Activated CD4-positive, alpha-beta T cell treated with anti-CD3 and anti-CD28 coated beads, Interleukin-2, amount 50 U/mL, for 48 hours (primary cell): ENCODE data around the gene SLC47A1.
A peak's percentile ranks its signal among the peaks of the same experiment; 100 is the strongest.
"Not testable (repeated sequence)": the region's sequence is repeated elsewhere in the genome, so short reads cannot be mapped to it uniquely, and the experiment has no call there.

Source experiments
- DNase-seq, 2 experiments: peaks; one replicate each; pipeline ENCODE4 v3.0.0-alpha.2; 2020

The SLC47A1 gene

DNA sequence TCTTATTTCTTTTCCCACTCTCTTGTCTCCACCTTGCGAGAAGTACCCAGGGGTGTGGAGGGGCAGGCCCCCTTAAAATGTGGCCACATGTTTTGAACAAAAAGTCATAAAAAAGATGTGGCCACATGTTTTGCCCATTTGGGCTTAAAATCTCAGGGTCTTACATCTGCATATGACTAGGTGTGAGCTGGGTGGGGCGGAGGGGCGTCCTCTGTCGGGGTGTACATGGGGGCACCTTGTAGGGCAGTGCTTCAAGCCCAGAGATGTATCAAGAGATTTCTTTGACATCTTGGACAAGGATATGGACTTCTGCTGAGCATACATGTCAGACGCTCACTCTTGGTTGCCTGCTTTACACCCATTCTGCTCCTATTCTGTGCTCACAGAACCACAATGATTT lies 13.0 kb upstream of the SLC47A1 start:
- no peak for DNase-seq

DNA sequence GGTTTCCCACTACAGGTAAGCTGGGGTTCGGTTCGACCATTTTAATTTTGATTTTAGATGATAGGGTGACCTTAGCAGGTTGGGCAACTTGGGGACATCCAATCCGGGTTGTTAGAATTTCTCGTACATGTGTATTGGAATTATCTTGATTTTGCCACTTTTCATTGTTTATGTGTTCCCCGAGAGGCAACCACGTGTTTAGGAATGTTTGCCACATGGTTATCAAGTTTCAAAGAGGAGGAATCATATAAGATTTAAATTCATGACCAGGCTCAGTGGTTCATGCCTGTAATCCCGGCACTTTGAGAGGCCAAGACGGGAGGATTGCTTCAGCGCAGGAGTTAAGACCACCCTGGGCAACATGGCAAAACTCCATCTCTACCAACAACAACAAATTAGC lies 10.0 kb upstream of the SLC47A1 start:
- no peak for DNase-seq

DNA sequence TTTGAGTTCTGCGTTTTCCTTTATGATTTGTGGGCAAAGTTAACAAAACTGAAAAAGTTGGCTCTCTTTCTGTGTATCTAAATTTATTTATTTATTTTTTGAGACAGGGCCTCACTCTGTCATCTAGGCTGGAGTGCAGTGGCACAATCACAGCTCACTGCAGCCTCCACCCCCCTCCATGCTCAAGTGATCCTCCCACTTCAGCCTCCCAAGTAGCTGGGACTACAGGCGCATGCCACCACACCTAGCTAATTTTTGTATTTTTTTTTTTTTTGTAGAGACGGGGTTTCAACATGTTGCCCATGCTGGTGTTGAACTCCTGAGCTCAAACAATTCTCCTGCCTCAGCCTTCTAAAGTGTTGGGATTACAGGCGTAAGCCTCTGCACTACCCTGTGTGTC lies 6.7 kb upstream of the SLC47A1 start:
- DNase-seq, result not testable (repeated sequence)

DNA sequence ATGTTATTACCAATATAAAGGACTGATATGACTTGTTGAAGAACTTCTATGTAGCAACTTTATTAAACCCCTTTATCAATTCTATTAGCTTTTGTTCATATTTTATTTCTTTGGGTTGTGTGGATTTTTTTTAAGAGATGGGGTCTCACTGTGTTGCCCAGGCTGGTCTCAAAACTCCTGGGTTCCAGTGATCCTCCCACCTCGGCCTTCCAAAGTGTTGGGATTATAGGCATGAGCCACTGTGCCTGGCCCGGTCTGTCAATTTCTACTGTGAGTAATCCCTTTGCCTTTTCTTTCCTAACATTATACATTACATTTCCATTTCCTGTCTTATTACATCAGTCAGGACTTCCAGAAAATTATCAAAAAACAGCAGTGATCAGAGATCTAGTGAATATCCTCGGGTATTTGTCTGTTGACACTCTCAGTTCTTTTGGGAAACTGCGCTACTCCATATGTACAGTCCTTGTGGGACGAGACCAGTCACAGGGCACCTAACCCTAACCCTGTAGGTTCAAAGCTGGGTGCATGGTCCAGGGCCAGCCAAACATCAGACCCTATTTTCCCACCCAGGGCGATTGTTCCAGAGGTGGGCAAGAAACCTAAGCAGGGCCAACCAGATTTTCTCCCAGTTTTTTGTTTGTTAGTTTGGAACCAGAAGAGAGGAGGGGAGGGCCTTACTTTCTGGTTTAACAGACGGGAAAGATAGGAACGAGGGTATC lies 1.7 kb upstream of the SLC47A1 start:
- DNase-seq, result no peak

DNA sequence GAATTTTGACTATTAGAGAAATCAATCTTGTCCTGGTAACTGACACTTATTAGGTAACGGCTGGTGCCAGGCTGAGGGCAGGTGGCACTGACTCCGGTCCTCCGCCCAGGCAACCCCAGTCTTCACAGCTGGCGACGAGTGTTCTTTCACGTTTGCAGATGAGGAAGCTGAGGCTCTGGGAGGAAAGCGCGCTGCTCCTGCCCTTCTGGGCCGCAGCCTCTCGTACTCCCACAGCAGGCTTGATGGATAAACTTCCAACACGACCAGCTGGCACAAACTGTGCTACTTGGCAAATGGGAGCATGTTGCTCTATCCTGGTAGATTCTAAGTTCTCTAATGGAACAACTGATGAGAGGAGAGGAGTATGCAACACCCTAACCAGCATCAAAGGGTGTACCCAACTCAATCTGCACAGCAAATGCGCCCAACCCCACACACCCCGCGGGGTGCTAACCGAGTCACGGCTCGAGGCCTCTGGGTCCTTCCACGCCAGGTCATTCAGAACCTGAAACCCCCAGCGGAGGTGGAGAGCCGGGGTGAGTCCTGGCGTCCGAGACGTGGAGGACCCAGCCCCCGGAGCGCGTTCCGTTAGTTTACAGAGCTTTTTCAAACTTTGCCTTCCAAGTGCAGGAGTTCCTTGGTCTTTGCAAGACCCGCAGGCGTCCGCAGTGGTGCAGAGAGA lies 477 bp upstream of the SLC47A1 start:
- DNase-seq, result no peak

DNA sequence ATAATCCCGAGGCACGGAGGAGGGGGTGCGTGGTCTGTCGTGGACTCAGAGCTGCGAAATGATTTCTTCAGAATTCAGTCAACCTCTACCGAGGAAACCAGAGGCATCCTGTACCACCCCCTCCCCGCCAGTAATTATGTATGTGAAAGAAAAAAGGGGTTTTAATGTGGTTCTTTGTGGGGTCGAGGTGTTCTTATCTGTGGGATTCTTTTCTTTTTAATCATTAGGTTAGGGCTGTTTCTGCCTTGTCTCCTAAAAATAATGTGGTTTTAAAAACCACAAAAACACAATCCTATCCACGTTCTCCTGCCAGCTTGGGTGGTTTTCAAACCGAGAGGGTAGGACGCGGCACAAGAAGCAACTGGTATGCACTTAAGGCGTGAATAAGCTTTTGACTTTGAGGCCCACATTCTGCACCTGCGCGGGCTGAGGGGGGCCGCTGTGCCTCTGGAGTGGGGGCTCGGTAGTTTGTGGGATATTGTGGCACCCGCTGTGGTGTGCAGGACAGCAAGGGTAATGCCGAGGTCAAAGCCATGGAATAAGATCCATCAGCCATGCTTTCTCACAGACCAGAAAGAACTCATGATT lies 1.0 kb downstream of the SLC47A1 start:
- peak in 1 of 2 experiments; percentile 23 for DNase-seq

DNA sequence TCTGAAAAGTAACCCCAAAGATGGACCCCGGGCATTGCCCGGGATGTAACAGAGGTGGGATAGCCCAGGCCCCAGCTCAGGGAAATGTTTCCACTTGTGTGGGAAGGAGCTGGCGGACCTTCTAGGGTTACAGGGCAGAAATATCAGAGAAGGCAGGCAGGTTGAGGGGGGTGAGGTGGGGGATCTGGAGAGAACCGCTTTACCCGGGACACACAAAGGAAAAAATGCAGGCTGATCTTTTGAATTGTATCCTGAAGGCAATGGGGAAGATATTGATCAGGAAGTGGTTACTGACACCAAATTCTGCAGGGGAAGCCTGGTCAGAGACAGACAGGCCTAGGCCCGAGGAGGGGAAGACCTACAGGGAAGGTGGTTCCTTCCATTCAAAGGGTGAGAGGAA lies 3.5 kb downstream of the SLC47A1 start:
- DNase-seq, result no peak

DNA sequence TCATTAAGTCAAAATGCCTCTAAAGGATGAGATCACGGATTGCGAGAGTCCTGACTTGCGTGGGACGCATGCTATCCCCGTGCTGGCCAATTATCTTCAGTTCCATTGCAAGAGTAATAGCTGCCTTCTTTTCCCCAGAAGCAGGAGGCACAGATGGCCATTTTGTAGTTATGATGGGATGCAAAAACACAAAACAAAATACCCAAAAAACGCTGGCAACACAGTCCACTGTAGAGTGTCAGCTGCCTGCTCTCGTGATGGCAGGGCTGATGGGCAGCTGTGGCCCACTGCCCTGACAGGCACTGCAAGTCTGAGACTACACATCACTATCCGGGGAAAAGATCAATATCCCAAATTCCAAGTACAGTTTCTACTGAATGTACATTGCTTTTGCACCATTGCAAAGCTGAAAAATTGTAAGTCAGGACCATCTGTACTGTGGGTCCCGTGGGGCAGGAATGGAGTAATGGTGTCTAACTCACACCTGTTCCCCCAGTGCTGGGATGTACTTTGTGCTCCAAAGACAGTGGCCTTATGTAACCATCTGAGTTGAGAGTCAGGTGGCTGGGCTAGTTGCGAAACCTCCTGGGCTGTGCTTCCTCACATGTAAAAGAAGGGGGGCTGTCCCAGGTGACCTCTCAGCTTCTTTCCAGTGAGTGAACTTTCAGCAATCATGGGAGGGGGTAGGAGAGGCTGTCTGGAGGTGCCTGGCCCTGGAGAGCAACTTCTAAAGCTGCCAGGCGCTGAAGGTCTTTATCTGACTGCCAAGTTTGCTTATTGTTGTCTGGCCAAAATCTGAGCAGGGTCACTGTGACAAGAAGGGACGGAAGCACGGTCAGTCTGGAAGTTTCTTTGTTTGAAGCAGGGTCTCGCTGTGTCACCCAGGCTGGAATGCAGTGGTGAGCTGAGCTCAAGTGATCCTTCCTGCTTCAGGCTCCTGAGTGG lies 4.7 kb downstream of the SLC47A1 start:
- no peak for DNase-seq

DNA sequence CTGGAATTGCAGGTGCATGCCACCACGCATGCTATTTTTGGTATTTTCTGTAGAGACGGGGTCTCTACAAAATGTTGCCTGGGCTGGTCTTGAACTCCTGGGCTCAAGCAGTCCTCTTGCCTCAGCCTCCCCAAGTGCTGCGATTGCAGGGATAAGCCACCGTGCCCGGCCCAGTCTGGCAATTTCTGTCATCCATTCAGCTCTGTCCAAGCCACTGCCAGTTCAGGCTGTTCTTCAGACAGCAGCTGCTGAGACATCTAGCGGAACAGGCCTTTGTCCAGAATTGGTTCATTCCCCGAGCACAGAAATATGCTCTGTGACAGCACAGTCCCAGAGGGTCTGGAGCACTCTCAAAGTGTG lies 5.4 kb downstream of the SLC47A1 start:
- no peak for DNase-seq

DNA sequence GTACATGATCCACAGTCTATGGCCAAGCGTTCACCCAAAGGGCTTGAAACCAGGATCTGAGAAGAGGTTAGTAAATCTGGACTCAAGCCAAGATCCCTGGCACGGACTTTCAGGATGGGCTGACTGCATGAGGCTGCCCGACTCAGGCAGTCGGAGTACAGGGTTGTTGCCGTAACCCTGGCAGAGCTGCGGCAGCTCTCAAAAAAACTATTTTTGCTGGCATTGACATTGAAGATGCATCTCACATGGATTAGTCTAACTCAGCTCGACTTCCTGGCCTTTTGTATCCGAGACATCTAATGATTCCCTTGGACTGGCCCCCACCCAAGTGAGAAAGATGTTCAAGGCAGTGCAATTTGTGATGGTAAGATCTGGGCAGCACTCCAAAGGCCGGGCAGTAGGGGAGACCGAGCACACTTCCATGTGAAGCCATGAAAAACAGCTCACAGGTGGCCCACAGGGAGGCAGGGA lies 6.2 kb downstream of the SLC47A1 start:
- DNase-seq, result no peak

DNA sequence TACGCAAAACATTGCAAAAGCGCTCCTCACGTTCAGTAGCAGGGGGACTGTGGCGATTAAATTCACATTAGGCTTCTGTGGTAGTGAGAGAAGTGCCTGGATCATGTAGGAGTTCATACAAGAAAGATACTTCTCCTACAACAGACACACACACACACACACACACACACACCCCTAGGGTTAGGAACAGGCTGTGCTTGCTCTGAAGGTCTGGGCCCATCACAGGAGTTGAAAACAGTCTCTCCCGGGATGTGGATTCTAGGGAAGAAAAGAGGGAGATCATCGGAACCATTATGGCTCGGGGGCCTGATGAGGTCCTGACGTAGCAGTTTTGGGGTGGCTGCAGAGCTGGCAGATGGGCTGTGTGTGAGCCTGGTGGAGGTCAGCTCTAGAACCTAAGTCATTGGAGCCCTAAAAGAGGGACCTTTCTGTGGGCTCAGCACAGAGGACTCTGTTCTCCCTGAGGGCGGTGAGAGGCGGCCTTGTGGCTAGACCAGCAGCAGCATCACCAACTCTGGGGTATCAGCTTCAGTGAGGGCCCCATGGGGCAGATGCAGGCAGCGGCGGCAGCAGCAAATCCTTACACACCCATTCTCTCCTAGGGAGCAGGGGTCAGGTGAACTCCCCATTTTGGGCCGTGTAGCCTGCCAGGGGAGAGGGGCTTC lies 7.2 kb downstream of the SLC47A1 start:
- no peak for DNase-seq

DNA sequence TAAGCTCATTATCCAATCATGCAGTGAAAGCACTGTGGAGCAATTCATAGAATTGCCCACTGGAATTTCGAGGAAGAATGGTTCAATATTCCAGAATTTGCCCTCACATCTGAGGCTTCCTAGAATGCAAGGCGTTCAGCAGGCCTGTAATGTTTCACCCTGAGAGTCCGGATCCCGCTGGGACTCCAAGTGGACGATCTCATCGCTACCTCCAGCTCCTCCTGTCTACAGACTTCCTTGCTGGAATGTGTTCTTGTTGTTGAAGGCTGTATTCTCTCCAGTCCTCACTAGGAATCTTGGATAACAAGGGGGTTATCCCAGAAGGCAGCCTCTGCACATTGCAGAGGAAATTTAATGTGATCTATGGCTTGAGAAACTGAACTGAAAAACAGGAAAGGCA lies 7.8 kb downstream of the SLC47A1 start:
- no peak for DNase-seq

DNA sequence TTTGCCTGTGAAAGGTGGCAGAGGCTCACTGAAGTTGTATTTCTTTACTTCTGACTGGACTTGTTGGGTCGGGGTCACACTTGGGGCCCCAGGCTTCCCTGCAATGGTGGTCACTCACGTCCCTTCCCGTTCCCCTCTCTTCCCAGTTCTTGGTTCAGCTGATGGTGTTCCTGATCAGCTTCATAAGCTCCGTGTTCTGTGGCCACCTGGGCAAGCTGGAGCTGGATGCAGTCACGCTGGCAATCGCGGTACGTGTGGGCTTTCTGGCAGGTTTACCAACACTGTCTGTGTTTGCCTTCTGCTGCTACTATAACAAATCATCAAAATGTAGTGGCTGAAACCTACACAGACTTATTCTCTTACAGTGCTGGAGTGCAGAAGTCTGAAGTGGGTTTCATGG lies 8.6 kb downstream of the SLC47A1 start:
- no peak for DNase-seq

DNA sequence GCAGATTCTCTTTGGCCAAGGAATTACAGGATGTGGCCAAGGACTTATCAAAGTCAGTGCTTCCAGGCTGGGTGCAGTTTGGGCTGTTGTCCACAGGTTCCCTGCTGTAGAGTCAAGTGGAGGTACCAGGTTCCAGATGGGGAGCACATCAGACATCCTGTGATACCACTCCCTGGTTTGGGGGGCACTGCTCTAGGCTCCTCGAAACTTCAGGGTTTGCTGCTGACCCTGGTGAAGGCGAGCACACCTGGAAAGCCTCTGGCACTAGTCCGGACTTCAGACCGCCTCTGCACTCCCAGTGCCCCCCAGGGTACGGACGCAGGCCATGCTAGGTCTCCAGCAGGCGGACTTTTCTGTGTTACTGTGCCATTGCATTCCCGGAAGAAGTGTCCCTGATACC lies 10.7 kb downstream of the SLC47A1 start:
- DNase-seq, result no peak

DNA sequence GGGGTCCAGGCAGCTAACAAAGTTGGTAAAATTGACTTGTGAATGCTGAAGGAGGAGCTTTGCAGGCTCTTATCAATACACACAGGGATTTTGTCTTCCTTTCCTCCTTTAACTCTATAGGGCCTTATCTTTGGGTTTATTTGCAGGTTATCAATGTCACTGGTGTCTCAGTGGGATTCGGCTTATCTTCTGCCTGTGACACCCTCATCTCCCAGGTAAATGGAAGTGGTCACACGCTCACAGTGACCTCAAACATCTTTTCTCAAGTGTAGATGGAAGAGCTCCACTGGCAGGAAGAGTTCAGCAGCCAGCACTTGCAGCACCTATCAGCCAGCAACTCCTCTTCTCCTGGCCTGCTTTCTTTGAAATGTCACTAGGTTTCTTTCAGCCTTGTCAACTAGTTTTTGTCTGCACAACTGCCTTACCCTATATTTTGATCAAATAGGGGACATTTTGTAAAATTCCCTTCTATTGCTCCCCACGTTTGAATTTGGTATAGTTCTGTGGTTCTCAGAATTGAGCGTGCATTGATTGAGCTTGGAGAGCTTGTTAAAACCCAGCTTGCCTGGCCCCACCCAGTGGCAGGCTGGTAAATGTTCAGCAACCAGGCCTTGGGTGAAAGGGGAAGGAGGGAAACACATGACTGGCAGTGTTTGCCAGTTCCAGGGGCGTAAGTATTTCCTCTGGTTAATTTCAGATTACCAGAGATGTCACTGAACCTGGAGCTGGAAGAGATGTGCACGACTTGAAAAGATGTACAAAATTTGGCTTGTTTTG lies 12.8 kb downstream of the SLC47A1 start:
- DNase-seq, result no peak

DNA sequence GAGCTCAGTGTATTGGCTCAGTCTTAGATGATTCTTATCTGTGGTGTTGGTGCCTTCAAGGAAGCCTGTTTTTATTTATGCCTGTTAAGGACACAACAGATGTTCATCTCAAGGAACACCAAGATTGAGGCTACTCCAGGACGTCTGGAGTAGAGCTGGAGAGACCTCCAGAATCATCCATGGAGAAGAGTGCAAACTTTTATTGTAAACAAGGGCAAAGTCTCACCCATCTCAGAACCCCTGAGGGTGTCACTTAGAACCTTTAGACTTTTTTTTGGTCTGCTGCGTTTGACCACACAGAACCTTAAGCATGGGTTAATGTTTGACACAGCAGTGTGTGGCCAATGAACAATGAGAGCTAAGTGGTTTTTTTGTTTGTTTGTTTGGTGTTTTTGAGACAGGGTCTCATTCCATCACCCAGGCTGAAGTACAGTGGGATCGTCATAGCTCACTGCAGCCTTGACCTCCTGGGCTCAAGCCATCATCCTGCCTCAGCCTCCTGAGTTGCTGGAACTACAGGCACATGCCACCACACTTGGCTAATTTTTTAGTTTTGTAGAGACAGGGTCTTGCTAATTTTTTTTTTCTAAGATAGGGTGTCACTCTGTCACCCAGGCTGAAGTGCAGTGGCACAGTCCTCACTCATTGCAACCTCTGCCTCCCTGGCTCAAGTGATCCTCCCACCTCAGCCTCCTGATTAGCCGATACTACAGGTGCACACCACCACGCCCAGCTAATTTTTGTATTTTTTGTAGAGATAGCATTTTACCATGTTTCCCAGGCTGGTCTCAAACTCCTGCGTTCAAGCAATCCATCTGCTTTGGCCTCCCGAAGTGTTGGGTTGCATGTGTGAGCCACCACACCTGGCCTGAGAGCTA lies 16.3 kb downstream of the SLC47A1 start:
- DNase-seq, result no peak

DNA sequence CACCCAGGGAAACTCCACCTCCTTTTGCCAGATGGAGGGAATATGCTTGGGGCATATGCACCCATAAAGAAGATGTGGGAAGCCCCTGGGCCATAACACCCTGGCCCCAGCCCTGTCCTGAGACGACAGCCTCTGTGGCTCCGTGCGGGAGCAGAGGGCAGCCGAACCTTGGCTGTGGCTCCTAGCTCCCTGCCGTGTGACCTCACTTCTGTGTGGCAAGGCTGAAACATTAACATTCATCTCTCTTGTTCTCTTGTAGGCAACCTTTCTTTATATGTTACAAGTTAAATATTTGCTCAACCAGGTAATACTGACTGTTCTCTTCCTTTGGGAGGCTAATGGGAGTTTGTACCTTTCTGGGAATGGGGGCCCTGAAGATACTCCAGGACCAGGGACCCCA lies 17.5 kb downstream of the SLC47A1 start:
- DNase-seq, result no peak

DNA sequence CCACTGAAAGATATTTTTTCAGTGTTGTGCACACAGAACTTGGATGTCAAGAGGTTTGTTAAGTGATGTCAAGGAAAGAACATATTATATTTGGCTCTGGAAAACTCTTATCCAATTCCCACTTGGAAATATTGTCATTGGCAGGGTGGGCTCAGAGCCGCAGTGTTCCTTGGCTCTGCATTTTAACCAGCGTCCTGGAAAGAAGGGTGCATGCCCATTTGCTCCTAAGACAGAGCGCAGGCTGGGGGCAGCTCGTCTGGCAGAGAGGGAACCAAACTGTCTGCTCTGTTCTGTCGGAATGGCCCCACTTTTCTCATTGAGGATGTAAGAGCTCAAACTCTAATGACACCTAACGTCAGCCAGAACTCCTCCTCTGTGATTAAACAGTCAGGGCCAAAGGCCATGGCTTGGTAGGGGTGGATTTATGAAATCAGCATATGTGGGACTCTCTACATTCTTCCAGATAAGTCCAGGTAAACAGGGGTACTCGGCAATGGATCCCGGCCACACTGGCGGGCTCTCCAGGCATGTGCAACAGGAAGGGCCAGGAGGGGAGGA lies 18.0 kb downstream of the SLC47A1 start:
- DNase-seq, result no peak

DNA sequence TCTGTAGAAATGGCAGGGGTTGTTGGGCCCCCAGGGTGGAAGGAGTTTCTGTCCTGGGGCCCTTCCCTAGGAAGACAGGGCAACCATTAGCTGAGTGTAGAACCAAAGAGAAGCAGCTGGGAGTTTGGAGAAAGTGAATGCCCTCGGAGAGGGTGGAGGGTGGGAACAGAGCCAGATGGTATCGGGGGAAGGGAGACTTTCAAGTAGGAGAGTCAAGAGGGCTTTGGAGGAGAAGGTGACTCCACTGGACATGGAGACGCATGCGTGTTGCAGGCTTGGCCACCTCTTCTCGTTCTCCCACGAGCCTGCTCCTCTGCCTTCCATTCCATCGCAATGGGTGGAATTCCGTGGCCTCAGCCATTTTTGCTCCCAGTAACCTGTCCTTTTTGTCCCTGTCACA lies 19.4 kb downstream of the SLC47A1 start:
- DNase-seq, result no peak

DNA sequence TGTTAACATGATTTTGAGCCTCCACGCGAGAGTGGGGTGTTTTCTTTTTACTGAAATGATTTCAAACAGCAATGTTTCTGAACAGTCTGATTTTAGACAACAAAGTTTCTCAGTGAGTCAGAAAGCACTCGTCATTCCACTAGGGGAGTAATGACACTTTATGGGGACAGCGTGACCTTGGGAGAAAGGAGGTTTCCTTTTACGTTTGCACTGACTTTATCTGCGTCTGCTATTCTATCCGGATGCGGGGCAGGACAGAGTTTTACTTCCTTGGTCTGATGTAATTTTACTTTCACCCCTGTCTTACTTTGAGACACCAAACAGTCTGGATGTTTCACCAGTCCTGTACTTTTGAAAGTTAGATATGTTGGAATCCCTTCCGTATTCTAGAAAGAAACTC lies 20.7 kb downstream of the SLC47A1 start:
- DNase-seq, result no peak
